ENCODE measurements around the gene URAD.
"Not testable (repeated sequence)": the region's sequence is repeated elsewhere in the genome, so short reads cannot be mapped to it uniquely, and the experiment has no call there.

Gene URAD

DNA sequence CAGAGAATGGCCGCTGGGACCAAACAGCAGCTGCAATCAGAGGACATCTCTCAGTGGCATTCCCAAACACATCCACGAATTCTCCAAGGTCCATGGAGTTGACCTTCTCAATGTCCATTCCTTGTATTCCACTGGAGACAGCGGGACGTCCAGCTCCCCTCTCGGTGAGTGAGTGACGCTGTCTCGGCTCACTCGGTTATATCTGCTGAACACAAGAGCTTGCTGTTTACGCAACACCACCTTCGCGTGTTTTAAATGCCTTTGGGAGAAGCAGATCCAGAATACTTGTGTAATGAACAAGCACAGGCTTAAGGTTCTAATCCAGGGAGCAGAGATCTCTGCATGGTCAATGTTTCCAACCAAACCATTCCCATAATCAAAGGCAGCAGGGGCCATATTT lies at the start of gene URAD:
Gene URAD (minus strand): TSS at position 174 of the 400 bp plus-strand sequence. CDS start 56 bp downstream, at position 118.
- no peak for FAIRE-seq

DNA sequence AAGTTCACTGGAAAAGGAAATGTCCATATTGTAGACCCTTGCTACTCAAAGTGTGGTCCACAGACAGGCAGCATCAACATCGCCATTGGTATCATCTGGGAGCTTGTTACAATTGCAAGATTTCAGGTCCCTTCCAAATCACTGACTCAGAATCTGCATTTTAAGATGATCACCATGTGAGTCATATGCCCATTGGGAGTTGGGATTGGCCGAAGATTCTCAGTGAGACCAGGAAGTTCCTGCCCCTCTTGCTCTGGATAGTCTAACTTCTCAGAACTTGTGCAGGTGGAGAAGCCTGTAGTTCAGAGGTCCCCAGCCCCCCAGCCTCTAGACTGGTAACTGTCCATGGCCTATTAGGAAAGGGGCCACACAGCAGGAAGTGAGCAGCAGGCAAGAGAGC lies 48.9 kb upstream of the URAD start:
- FAIRE-seq: no peak

DNA sequence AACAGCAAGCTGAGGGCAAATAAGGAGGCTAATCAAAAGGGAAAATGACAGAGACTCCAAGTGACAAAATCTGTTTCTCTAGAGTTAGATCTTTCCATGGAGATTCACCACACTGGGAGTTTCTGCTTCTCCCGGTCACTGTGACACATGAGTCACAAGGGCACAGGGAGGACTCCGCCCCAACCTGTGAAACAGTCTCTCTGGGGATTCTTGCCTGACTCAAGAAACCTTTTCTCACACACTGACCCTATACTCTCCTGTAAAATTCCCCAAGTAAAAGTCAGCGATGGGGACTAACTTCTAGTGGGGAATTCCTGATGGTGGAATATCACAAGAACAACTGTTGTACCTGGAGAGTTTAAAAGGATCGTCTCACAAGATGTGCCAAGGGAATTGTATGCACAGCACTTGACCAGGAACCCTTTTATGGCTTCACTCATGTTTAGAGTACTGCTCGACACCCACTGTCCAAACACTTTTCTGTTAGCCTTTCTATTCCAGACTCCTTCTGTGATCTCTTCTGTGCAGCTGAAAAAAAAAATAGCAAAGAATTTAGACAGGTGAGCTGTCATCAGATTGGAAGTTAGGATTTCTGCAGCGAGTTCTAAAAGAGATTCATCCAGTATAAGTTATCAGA lies 46.8 kb upstream of the URAD start:
- FAIRE-seq: no peak

DNA sequence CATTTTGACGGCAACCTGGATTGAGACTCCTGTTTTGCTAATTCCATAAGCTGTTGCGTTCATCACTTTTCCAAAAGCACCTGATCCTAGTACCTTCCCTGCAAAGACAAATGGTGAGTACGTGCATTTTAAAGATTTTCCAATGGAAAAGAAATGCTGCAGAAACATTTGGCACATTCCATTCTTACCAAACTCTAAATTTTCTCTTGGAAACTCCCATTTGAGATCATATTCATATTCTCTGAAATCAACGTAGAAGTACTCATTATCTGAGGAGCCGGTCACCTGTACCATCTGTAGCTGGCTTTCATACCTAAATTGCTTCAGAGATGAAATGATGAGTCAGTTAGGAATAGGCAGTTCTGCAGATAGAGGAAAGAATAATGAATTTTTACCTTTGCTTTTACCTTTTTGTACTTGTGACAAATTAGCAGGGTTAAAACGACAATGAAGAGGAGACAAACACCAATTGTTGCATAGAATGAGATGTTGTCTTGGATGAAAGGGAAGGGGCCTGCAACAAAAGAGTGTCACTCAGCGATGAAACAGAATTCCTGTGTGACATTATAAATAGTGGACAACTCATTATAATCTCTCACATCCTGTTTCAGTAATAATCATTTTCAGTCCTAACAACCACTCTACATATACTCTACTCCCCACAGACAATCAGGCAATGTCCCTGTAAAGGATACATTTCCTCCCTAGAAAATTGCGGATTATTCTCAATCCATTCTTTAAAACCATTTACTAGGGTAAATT lies 45.6 kb upstream of the URAD start:
- no peak for FAIRE-seq

GRCh38 chr13:28032438-28032837 lies 43.9 kb upstream of the URAD start:
- not testable (repeated sequence) for FAIRE-seq

GRCh38 chr13:28031896-28032288 lies 43.4 kb upstream of the URAD start:
- FAIRE-seq: no peak

GRCh38 chr13:28031220-28031895 lies 42.9 kb upstream of the URAD start:
- no peak for FAIRE-seq

- no peak for FAIRE-seq
Measured at GRCh38 chr13:28027607-28028364, 39.3 kb upstream of the URAD start.

- FAIRE-seq: no peak
Measured at GRCh38 chr13:28027071-28027470, 38.6 kb upstream of the URAD start.

- FAIRE-seq: no peak
Measured at GRCh38 chr13:28026508-28026907, 38.0 kb upstream of the URAD start.

DNA sequence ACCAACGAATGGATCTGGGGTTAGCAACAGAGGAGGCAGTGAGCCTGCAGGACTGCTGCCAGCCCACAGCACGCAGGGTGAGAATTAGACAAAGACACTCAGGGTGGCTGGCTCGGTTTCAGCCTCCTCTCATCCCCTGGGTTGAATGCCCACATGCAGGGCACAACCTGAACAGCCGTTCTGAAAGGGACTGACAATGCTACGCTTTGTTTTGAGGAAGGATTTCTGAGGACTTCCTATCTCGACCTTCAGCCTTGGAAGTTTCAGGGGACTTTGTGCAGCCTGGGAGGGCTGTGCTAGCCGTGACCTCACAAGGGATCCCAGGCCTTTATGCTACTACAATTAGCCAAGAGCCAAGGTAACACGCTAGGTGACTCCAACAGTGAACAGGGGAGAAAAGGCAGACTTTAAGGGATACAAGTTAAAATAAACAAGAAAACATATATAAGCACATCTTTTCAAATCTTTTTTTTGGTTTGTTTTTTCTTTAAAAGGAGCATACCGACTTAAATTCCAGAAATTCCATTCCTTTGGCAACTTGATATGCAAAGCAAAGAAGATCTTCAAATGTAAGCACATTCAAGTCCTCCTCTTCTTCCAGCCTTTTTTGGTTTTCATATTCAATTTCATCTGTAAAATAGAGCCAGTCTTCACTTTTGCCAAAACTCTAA lies 34.5 kb upstream of the URAD start:
- FAIRE-seq: no peak

- no peak for FAIRE-seq
Measured at GRCh38 chr13:28014301-28014700, 25.8 kb upstream of the URAD start.

- no peak for FAIRE-seq
Measured at GRCh38 chr13:28013482-28013881, 25.0 kb upstream of the URAD start.

DNA sequence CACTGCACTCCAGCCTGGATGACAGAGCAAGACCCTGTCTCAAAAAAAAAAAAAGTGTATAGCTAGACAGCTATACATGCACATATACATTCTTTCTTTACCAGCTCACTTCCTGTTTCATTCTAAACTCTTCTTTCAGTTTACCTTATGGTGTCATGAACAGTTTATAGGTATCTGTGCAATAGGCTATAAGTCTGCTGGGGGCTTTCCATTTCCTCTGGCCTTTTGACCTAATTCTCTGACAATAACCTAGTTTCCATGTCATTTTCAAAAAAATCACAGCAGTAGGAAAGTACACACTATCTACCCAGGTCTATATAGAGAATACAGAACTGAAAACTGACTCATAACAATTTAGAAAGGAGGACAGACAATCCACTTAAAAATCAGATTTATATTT lies 24.4 kb upstream of the URAD start:
- no peak for FAIRE-seq

GRCh38 chr13:28012383-28012782 lies 23.9 kb upstream of the URAD start:
- FAIRE-seq: no peak

DNA sequence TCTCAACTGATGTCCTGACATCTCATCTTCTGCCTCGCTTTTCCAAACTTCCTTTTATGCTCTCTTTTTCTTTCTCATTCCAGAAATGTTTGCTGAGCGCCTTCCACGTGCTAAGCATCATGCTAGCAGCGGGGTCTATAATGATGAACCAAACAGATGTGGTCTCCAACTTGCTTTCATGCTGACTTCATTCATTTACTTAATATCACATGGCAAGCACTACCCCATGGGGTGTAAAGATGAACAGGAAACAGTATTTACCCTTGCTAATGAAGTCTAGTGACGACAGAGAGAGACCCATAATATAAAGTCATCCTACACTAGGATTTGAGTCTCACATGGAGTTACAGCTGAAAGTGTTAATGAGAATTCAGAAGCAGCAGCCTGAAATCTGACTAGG lies 21.6 kb upstream of the URAD start:
- no peak for FAIRE-seq

DNA sequence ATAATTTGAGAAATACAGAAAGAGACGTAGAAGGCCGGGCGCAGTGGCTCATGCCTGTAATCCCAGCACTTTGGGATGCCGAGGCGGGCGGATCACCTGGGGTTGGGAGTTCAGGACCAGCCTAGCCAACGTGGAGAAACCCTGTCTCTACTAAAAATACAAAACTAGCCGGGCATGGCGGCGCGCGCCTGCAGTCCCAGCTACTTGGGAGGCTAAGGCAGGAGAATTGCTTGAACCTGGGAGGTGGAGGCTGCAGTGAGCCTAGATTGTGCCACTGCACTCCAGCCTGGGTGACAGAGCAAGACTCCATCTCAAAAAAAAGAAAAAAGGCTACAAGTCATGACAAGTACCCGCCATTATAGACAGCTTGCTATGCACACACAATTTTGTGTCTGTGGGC lies 16.5 kb upstream of the URAD start:
- not testable (repeated sequence) for FAIRE-seq

- no peak for FAIRE-seq
Measured at GRCh38 chr13:28002886-28003698, 14.6 kb upstream of the URAD start.

DNA sequence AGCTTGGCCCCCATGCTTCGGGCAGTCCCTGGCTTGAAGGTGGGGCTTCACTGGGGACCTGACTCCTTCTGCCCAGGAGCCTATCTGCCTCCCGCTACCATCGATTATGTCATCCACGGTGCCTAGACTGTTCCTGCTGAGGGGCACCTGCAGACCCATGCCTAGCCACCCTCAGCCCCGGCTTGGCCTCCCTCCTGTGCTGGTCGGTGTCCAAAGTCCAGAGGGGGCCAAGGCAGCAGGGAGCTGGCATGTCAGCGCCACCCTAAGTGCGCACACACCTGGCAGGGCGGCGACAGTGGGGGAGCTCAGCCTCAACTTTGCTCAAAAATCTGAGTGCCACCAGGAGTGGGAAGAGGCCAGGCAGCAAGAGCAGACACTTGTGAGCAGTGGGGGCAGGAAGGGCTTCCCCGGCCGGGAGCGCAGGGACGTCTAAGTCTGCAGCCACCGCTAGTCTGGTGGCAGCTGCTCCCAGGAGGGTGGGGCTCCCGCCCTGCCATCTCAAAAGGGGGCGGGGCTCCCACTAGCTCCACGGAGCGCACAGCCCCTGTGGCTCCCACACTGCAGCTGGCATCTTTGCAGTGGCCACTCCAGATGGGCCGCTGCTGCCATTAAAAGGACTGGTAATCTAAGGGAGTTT lies 13.5 kb upstream of the URAD start:
- FAIRE-seq: no peak

- no peak for FAIRE-seq
Measured at GRCh38 chr13:28001049-28001448, 12.6 kb upstream of the URAD start.

GRCh38 chr13:28000567-28000966 lies 12.1 kb upstream of the URAD start:
- FAIRE-seq: no peak
